ENCODE data around the gene RAD51. TPM values are rescaled to one million over a fixed set of nuclear protein-coding genes. Genes with fewer than 3 reads are reported as not detected.

Gene RAD51
- total and polyA plus RNA-seq, 9 of the 15 experiments (the other 6 are each of a cell fraction or from before 2014, with no cell fraction given): 16.0 to 63.8 (median 34.6) TPM

DNA sequence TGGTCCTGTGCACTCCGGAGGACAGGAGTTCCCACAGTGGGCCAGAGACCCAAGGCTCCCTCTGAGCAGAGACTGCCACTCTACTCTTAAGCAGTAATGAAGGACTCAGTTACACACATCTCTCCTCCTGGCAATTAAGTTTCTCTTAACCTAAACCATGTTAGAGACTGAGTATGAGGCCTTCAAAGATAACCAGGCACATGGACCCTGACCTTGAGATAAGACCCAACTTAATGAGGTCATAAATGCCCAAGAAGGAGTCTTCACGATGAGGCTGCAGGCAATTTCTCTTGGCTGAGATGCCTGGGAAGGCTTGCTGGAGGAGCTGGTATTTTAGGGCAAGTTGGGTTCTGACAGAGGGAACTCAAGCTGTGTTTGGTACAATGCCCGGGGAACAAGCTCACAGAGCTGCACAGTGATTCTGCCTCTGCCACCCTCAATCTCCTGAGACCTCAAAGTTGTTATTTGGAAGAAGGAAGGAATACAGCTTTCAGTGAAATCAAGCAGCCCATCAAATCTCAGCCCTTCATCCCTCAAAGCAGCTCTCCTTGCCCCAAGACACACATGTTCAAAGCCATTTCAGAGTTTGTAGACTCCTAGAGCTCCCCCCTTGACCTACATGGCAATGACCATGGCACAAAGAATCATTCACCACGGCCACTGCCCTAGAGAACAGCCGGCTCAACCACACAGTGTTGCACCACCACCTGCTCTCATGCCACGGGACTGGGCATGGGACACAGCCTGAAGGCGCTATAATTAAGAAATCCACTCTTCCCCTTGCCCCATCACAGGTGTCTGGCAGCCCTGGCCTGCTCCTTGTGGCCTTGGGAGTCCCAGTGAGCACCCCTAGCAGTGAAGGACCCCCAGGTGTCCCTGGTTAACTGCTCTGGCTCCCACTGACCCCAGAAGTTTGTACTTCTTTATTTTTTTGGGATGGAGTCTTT, 53.0 kb downstream of the RAD51 start (continued):
- TF ChIP-seq, protein P1, sequence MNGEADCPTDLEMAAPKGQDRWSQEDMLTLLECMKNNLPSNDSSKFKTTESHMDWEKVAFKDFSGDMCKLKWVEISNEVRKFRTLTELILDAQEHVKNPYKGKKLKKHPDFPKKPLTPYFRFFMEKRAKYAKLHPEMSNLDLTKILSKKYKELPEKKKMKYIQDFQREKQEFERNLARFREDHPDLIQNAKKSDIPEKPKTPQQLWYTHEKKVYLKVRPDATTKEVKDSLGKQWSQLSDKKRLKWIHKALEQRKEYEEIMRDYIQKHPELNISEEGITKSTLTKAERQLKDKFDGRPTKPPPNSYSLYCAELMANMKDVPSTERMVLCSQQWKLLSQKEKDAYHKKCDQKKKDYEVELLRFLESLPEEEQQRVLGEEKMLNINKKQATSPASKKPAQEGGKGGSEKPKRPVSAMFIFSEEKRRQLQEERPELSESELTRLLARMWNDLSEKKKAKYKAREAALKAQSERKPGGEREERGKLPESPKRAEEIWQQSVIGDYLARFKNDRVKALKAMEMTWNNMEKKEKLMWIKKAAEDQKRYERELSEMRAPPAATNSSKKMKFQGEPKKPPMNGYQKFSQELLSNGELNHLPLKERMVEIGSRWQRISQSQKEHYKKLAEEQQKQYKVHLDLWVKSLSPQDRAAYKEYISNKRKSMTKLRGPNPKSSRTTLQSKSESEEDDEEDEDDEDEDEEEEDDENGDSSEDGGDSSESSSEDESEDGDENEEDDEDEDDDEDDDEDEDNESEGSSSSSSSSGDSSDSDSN (IDR thresholded peaks at IDR 0.05; ENCODE audit: borderline replicate concordance in 1 of 2, low read depth in 2 of 2, low read length in 2 of 2): no peak
- TF ChIP-seq ILK (tag; IDR thresholded peaks at IDR 0.05; ENCODE audit: borderline replicate concordance, low read depth) (no peak), SAFB (IDR thresholded peaks at IDR 0.05; ENCODE audit: borderline replicate concordance, low read depth, low read length) (no peak), SREBF1 (IDR thresholded peaks at IDR 0.05; ENCODE audit: borderline replicate concordance, low read depth, low read length) (no peak), HMG20A (CRISPR knock-in tag; conservative IDR thresholded peaks at IDR 0.05) (no peak), FOXM1 (IDR thresholded peaks at IDR 0.05; ENCODE audit: low read depth) (no peak), FOXM1 (CRISPR knock-in tag; IDR thresholded peaks at IDR 0.05; ENCODE audit: low read depth) (no peak), LCOR (CRISPR knock-in tag; IDR thresholded peaks at IDR 0.05) (no peak), SPI1 (IDR thresholded peaks at IDR 0.05; ENCODE audit: borderline replicate concordance, low read depth, low read length) (no peak), MED1 (CRISPR knock-in tag; IDR thresholded peaks at IDR 0.05; ENCODE audit: borderline replicate concordance) (no peak), ARID1B (IDR thresholded peaks at IDR 0.05) (peak; percentile 35), ARHGAP35 (IDR thresholded peaks at IDR 0.05; ENCODE audit: partially characterized antibody) (no peak), FOXA1 (IDR thresholded peaks at IDR 0.05; ENCODE audit: borderline replicate concordance) (no peak)
- TF ChIP-seq, protein P2, sequence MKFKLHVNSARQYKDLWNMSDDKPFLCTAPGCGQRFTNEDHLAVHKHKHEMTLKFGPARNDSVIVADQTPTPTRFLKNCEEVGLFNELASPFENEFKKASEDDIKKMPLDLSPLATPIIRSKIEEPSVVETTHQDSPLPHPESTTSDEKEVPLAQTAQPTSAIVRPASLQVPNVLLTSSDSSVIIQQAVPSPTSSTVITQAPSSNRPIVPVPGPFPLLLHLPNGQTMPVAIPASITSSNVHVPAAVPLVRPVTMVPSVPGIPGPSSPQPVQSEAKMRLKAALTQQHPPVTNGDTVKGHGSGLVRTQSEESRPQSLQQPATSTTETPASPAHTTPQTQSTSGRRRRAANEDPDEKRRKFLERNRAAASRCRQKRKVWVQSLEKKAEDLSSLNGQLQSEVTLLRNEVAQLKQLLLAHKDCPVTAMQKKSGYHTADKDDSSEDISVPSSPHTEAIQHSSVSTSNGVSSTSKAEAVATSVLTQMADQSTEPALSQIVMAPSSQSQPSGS (CRISPR knock-in tag; IDR thresholded peaks at IDR 0.05): no peak
- TF ChIP-seq, protein P3, sequence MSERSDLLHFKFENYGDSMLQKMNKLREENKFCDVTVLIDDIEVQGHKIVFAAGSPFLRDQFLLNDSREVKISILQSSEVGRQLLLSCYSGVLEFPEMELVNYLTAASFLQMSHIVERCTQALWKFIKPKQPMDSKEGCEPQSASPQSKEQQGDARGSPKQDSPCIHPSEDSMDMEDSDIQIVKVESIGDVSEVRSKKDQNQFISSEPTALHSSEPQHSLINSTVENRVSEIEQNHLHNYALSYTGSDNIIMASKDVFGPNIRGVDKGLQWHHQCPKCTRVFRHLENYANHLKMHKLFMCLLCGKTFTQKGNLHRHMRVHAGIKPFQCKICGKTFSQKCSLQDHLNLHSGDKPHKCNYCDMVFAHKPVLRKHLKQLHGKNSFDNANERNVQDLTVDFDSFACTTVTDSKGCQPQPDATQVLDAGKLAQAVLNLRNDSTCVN (CRISPR knock-in tag; IDR thresholded peaks at IDR 0.05): no peak
- TF ChIP-seq, protein P4, sequence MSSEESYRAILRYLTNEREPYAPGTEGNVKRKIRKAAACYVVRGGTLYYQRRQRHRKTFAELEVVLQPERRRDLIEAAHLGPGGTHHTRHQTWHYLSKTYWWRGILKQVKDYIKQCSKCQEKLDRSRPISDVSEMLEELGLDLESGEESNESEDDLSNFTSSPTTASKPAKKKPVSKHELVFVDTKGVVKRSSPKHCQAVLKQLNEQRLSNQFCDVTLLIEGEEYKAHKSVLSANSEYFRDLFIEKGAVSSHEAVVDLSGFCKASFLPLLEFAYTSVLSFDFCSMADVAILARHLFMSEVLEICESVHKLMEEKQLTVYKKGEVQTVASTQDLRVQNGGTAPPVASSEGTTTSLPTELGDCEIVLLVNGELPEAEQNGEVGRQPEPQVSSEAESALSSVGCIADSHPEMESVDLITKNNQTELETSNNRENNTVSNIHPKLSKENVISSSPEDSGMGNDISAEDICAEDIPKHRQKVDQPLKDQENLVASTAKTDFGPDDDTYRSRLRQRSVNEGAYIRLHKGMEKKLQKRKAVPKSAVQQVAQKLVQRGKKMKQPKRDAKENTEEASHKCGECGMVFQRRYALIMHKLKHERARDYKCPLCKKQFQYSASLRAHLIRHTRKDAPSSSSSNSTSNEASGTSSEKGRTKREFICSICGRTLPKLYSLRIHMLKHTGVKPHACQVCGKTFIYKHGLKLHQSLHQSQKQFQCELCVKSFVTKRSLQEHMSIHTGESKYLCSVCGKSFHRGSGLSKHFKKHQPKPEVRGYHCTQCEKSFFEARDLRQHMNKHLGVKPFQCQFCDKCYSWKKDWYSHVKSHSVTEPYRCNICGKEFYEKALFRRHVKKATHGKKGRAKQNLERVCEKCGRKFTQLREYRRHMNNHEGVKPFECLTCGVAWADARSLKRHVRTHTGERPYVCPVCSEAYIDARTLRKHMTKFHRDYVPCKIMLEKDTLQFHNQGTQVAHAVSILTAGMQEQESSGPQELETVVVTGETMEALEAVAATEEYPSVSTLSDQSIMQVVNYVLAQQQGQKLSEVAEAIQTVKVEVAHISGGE (CRISPR knock-in tag; IDR thresholded peaks at IDR 0.05): no peak
- TF ChIP-seq, protein P5, sequence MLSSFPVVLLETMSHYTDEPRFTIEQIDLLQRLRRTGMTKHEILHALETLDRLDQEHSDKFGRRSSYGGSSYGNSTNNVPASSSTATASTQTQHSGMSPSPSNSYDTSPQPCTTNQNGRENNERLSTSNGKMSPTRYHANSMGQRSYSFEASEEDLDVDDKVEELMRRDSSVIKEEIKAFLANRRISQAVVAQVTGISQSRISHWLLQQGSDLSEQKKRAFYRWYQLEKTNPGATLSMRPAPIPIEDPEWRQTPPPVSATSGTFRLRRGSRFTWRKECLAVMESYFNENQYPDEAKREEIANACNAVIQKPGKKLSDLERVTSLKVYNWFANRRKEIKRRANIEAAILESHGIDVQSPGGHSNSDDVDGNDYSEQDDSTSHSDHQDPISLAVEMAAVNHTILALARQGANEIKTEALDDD (IDR thresholded peaks at IDR 0.05): peak; percentile 92
